ENCODE measurements around the gene IKZF5. TPM values are rescaled to one million over a fixed set of nuclear protein-coding genes. Genes with fewer than 3 reads are reported as not detected.

Gene IKZF5
- total RNA-seq, 2 experiments from 2014 or later: 15.2 to 21.5 TPM

GRCh38 chr10:122953902-122954730, 54.5 kb downstream of the IKZF5 start, which contains the start of gene C10orf88:
Gene C10orf88 (minus strand): TSS chr10:122954227. CDS start chr10:122954178, 49 bp downstream.
- TF ChIP-seq CTCF (IDR thresholded peaks at IDR 0.05): no peak
- H3K4me3 Mint-ChIP-seq: peak within 1 kb of the TSS; percentile 82
- no peaks in the 10 kb centered on the region for H3K9me3 Mint-ChIP-seq
- H3K36me3 Mint-ChIP-seq (ENCODE audit: low read depth): peaks cover 30% of the 10 kb centered on the region
- CTCF ChIA-PET: interaction anchor here (1.4 to 1.6 kb wide), 2 partner anchors 12 to 28 kb away, joined by 3 to 4 read pairs; no protein-coding TSS in a partner anchor
- ATAC-seq: peak; percentile 97
- POLR2A ChIA-PET: interaction anchor here (0.6 to 1.8 kb wide), 5 partner anchors 9 to 70 kb away, joined by 4 to 7 read pairs (median 6); partner anchors contain the start of genes ACADSB, IKZF5 and PSTK
- H3K4me1 Mint-ChIP-seq (ENCODE audit: low read depth): peaks cover 24% of the 10 kb centered on the region
- H3K27ac Mint-ChIP-seq: peak within 1 kb of the TSS; percentile 77
- intact Hi-C loops (cut with micrococcal nuclease): loop anchor here (2.0 kb wide), 2 partner anchors 55 to 75 kb away; partner anchors contain the start of genes ACADSB, FAM24B and IKZF5
- peak; percentile 97 for DNase-seq
- H3K27me3 Mint-ChIP-seq: no peaks in the 10 kb centered on the region

- Mint-ChIP-seq H3K9me3 (no peaks in the 10 kb centered on the region), H3K4me1 (ENCODE audit: low read depth) (peaks cover 19% of the 10 kb centered on the region), H3K27ac (no peak overlapping the region), H3K27me3 (no peaks in the 10 kb centered on the region), H3K4me3 (no peak overlapping the region), H3K36me3 (ENCODE audit: low read depth) (peaks cover 47% of the 10 kb centered on the region)
- intact Hi-C loops (cut with micrococcal nuclease): no loop called here
- ChIA-PET CTCF (no interaction called here), POLR2A (interaction anchor here (1.1 kb wide), 1 partner anchor 59 kb away, joined by 3 read pairs; the partner anchor contains the start of genes ACADSB and IKZF5)
- DNase-seq: no peak
- no peak for TF ChIP-seq CTCF (IDR thresholded peaks at IDR 0.05)
- ATAC-seq: no peak
These were observed 59.3 kb downstream of the IKZF5 start for GRCh38 chr10:122949296-122949695.

Other genes with a start within 250 kb of the IKZF5 start
- 1 to 10 TPM; 1.3 to 1.5 TPM for gene CUZD1, start 162.9 kb downstream of the IKZF5 start, total RNA-seq
- gene FAM24B, start 129.2 kb downstream of the IKZF5 start, total RNA-seq: 10 to 100 TPM in 1 of 2 experiments, 1 to 10 TPM in 1; 9.0 to 10.6 TPM
- not detected for gene FAM24A, start 98.2 kb downstream of the IKZF5 start, total RNA-seq
- gene C10orf88, start 54.6 kb downstream of the IKZF5 start, total RNA-seq: 1 to 10 TPM; 6.3 to 9.1 TPM
- 1 to 10 TPM; 4.3 to 4.8 TPM for gene PSTK, start 28.4 kb downstream of the IKZF5 start, total RNA-seq
- gene ACADSB, start 211 bp upstream of the IKZF5 start, total RNA-seq: 10 to 100 TPM; 19.7 to 20.7 TPM
- under 1 TPM; 0.45 to 0.69 TPM for gene HMX3, start 127.2 kb upstream of the IKZF5 start, total RNA-seq
- gene HMX2, start 139.3 kb upstream of the IKZF5 start, total RNA-seq: under 1 TPM; 0.43 to 0.90 TPM
- gene BUB3, start 145.6 kb upstream of the IKZF5 start, total RNA-seq: 100 to 1,000 TPM; 256 to 273 TPM

Data from activated CD8-positive, alpha-beta T cell treated with anti-CD3 and anti-CD28 coated beads for 36 hours (primary cell).